HFF-Myc (cell line): ENCODE results near the gene GTF3C4.

Experiments used
- DNase-seq: peaks from one replicate; pipeline ENCODE4 v3.0.0-alpha.2; 2011; ENCODE audit warnings: low read depth; ENCODE audit errors: extremely low read depth
- H3K4me3 ChIP-seq: replicated peaks from 2 replicates; pipeline ENCODE4 v1.5.1; 2011; ENCODE audit warnings: low read depth, mild to moderate bottlenecking, control low read depth, low read length
- CTCF ChIP-seq: IDR thresholded peaks from 2 replicates; pipeline ENCODE4 v1.5.1; 2012; ENCODE audit warnings: mild to moderate bottlenecking, low read depth, low read length, control low read depth; ENCODE audit errors: missing control alignments

Gene GTF3C4

GRCh38 chr9:132646726-132647125, 23.5 kb upstream of the GTF3C4 start:
- no peak for TF ChIP-seq CTCF
- no peak overlapping the region for H3K4me3 ChIP-seq
- DNase-seq = no peak

DNA sequence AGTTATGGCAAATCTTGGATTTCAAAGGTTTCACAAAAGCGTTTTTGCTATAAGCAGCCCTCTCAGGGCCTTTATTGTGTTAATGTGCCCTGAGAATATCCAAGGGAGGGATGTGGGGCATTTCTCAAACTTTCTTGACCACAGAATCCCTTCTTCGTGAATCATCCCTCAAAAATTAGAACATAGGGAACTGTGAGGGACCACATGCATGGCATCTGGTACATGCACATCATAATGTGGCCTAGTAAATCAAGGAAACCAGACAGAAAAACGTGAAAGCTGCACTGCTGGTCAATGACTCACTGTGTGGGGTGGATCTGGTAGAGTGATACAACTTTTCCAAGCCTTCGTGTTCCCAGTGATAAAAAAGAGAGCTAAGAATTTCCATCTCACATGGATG, 22.9 kb upstream of the GTF3C4 start:
- no peak for TF ChIP-seq CTCF
- H3K4me3 ChIP-seq = no peak overlapping the region
- peak; percentile 98 for DNase-seq

DNA sequence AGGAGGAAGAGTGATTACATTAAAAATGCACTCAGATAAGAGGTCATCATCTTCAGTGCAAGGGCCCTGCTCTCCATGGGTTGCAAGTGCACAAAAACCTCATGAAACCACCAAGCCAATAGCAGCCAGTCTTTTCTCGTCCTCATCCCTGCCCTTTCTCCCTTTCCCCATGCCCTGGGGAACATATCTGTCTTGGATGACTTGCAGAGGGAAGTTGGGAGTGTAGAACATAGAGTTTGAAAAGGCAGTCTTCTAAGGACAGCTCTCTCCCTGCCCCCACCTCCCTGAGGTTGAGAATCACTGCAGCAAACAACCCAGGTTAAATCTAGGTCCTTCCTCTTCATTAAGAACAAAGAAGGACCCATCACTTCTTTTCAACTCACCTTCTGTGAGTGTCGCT, 22.5 kb upstream of the GTF3C4 start:
- TF ChIP-seq CTCF = no peak
- H3K4me3 ChIP-seq = no peak overlapping the region
- no peak for DNase-seq

- no peak for DNase-seq
- no peak for TF ChIP-seq CTCF
- no peak overlapping the region for H3K4me3 ChIP-seq
Observed at GRCh38 chr9:132648283-132648682, 22.0 kb upstream of the GTF3C4 start.

GRCh38 chr9:132648685-132649084, 21.6 kb upstream of the GTF3C4 start:
- no peak overlapping the region for H3K4me3 ChIP-seq
- DNase-seq = no peak
- no peak for TF ChIP-seq CTCF

DNA sequence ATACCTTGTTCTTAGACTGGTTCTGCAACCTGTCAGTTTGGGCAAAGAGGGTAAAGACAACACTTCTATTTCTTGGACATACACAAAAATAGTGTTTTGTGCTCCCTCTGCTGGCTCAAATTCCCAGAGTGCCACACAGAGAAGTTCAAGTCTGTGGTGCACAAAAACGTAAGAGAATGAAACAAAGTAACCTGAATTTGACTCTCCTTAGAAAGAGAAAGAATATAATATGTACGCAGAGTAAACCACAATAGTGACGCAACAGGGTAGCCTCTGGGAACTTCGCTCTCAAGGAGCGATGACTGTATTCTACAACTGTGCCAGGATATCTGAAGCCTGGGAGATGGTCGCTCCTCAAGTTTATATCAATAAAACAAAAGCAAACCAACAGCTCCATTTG, 19.0 kb upstream of the GTF3C4 start:
- H3K4me3 ChIP-seq = no peak overlapping the region
- TF ChIP-seq CTCF = peak; percentile 52
- DNase-seq = peak; percentile 49

DNA sequence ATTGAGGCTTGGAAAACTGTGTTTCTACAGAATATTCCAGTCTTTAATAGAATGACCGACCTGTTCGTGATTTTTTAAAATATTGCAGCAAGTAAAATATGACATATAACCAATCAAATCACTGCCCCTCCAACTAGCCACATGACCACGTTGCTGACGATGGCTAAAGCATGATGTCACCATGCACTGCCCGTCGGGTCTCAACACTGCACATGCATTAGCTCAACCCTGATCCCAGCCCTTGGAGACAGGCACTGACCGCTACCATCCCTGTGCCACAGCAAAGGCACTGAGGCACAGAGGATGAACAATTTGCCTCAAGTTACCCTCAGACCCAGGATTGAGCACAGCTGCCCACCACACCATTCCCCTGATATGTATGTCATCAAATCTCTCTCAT, 14.0 kb upstream of the GTF3C4 start:
- no peak for DNase-seq
- TF ChIP-seq CTCF = no peak
- H3K4me3 ChIP-seq = no peak overlapping the region
